Activated CD4-positive, alpha-beta T cell treated with anti-CD3 and anti-CD28 coated beads, Interleukin-2, amount 50 U/mL, for 48 hours (primary cell): Measurements from ENCODE around the gene CDSN.
"Not testable (repeated sequence)": the region's sequence is repeated elsewhere in the genome, so short reads cannot be mapped to it uniquely, and the experiment has no call there.

Experiments used
- DNase-seq, 2 experiments: peaks; one replicate each; pipeline ENCODE4 v3.0.0-alpha.2; 2020

CDSN gene, protein sequence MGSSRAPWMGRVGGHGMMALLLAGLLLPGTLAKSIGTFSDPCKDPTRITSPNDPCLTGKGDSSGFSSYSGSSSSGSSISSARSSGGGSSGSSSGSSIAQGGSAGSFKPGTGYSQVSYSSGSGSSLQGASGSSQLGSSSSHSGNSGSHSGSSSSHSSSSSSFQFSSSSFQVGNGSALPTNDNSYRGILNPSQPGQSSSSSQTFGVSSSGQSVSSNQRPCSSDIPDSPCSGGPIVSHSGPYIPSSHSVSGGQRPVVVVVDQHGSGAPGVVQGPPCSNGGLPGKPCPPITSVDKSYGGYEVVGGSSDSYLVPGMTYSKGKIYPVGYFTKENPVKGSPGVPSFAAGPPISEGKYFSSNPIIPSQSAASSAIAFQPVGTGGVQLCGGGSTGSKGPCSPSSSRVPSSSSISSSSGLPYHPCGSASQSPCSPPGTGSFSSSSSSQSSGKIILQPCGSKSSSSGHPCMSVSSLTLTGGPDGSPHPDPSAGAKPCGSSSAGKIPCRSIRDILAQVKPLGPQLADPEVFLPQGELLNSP

DNA sequence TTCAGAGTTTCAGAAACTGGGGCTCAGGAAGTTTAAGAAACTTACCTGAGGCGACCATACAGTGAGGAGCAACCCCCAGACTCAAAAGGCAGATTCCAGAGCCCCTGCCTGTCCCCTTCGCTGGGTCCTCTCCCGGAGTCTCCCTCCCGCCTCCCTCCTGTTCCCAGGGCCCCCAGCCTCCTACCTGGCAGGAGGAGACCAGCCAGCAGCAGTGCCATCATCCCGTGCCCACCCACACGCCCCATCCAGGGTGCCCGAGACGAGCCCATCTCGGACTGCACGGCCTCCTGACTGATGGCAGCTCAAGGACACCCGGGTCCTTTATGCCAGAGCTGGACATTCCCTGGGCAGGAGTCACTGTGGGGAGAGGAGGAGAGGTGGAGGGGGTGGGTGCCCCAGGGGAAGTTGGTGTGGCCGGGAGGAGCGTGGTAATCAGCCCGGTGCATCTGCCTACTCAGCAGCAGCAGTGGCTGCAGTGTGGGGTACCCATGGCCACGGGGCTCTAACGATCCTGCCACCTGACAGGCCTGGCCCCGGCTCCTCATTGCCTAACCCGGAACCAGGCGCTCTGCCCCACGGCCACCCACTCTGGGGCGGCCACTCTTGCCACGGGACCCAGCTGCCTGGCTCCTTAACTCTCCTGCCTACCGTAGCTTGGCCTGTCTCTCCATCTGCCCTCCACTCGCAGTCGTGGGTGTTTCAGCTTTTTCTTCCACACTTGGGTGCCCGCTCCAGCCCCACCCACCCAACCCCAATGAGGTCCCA is at the start of gene CDSN:
Gene CDSN (minus strand): TSS at position 296 of the 765 bp plus-strand sequence. CDS start 27 bp downstream, at position 269.
- no peak for DNase-seq

DNA sequence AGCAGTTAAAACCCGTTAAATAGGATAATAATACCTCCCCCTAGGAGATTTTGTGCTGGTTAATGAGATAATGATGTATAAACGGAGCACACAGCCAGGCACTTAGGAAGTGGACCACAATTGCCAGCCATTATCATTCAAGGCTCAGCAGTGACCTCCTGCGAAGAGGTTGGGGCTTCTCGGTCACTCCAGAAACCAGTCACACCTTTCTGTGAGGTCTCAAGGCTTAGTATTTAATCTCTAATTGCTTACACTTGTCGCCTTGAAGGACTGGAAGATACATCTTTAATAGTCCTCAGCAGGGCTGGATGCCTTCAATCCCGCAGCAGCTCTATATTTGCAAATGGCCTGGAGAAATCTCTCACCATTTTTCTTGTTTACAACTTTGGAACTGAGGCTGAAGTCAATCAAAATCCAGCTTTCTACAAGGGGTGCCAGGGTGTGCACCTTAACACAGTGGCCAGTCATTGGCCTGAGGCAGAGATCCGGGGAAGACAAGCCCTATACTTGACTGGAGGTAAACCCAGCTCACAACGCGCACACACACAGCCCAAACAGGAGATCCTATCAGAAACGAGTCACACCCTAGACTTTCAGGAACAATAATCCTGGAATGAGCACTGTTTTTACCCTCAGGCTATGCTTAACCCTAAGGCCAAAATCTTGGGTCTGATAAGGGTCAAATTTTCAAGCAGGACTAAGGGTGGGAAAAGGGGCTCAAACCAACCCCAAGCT is 49.0 kb upstream of the CDSN start:
- DNase-seq = no peak

DNA sequence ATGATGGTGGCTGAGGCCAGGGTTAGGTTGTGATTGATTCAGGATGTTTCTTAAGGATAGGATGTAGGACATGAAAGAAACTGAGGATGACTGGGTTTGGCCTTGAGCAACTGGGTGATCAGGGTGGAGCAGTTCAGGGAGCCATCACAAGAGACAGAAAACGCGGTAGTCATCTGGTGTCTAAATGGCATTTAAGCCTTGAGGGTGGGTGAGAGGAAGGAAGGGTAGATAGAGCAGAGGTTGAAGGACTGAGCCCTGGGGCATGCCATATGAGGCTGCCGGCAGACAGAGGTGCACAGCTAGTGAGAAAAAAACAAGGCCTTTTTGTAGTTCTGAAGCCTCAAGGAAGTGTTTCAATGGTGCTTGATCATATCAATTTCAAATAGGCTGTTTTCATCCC is 48.4 kb upstream of the CDSN start:
- no peak for DNase-seq

DNA sequence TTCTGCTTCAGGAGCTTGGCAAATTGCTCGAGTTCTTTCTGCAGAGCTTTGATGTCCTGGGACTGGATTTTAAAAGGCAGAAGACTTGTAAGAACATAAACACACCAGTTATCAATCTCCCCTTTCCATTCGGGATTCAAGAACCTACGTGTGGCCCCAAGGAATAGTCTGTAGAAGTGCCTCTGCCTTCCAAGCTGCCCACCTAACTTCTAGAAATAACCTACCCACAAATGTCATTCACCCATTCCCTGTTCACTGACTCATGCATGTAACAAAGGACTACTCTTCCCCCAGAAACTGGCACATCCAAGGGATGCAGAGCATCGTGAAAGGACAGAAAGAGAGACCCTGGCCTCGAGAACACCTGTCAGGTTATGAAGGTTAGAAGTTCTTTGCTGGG is 45.7 kb upstream of the CDSN start:
- DNase-seq = no peak

DNA sequence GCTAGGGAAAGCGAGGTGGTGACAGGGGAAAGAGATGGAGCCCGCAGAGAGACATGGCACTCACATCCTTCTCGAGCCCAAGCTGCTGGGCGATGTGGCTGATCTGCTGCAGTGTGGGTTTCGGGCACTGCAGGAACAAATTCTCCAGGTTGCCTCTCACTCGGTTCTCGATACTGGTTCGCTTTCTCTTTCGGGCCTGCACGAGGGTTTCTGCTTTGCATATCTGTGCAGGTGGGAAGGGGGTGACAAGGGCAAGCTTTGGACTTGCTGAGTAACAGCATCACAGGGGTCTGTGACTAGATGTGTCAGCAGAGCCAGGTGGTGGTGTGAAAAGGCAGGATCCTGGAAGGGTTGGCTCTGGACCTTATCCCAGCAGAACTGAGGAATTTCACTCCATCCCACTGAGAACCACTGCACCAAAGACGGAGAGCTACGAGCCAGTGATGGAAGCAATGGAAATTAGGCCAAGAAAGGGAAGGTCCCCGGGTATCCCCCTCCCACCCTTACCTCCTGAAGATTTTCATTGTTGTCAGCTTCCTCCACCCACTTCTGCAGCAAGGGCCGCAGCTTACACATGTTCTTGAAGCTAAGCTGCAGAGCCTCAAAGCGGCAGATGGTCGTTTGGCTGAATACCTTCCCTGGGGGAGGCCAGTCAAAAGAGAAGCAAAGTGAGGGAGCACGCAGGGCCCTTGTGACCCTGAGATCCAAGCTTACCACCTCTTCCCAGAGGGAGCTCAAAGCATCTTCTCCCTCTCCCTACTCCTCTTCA is 45.0 kb upstream of the CDSN start:
- DNase-seq = peak; percentile 11 to 33

DNA sequence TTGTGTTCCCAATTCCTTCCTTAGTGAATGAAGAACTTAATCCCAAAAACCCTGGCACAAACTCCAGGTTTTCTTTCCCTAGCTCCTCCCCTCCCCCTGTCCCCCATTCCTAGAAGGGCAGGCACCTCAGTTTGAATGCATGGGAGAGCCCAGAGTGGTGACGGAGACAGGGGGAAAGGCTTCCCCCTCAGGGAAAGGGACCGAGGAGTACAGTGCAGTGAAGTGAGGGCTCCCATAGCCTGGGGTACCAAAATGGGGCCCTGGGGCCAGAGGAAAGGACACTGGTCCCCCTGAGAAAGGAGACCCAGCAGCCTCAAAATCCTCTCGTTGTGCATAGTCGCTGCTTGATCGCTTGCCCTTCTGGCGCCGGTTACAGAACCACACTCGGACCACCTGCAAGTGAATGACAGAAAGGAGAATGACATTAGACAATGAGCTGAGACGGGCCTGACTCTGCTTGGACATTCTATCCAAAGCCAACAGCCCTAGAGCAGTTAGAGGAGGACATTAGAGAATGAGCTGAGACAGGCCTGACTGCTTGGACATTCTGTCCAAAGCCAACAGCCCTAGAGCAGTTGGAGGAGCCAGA is 44.3 kb upstream of the CDSN start:
- DNase-seq = not testable (repeated sequence)

DNA sequence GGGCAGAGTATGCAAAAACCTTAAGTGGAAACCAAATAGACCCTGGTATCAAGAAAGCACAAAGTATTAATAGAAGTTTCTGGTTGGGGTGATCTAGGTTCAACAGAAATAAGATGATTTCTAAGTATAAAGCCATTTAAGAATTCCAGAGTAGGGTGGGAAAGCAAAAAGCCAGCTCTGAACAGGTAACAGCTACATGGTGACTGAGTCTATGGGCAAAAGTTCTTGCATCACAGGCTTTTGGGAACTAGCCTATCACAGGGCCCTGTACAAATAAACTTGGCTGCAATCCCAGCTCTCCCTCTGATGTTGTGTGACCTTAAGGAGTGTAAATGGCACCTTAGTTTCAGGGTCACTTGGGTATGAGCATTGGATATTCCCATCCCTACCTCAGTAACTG is 43.7 kb upstream of the CDSN start:
- DNase-seq = no peak

DNA sequence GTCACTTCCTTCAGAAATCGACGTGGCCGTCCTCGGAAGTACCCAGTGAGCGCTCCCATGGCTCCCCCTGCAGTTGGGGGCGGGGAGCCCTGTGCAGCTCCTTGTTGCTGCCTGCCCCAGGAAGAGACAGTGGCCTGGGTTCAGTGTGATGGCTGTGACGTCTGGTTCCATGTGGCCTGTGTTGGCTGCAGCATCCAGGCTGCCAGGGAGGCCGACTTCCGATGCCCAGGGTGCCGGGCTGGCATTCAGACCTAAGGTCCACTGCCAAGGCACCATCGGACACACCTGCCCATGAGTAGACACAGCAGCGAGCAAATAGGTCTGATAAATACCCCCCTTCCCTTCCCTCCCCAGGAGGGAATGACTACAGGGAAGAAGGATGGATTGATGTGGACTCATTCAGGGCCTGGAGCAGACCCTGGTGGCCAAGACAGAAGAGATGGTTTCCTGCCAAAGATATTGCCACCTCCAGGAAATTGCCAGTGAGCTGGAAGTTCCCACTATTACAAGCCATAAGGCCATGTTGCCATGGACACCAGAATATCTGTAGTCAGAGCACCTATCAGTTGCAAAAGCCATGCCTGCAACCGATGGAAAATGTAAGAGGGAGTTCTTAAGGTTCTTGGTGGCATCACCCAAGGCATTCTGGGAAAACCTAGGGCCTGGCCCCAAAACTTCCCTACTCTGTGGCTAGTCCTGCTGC is 42.4 kb upstream of the CDSN start:
- DNase-seq = no peak

DNA sequence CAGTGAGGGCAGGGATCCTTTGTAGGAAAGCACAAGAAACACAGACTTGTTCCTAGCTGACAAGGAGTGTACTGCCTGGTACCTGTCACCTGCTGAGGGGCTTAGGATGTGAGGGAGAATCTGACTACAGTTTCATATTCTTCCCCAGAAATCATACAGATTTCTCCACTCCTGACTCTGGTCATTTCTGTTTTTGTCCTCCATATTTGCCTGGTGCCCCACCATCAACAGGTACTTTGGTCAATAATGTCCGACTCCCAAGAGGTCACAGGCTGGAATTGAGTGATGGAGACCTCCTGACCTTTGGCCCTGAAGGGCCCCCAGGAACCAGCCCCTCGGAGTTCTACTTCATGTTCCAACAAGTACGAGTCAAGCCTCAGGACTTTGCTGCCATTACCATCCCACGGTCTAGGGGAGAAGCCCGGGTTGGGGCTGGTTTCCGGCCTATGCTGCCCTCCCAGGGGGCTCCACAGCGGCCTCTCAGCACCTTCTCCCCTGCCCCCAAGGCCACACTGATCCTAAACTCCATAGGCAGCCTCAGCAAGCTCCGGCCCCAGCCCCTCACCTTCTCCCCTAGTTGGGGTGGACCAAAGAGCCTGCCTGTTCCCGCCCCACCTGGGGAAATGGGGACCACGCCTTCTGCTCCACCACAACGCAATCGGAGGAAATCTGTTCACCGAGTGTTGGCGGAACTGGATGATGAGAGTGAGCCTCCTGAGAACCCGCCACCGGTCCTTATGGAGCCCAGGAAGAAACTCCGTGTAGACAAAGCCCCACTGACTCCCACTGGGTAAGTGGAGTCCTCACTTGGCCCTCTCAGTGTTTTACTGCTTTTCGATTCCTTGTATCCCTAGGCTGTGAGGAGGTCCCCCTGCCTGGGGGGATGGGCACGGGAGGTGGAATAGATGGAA is 41.2 kb upstream of the CDSN start:
- no peak for DNase-seq

DNA sequence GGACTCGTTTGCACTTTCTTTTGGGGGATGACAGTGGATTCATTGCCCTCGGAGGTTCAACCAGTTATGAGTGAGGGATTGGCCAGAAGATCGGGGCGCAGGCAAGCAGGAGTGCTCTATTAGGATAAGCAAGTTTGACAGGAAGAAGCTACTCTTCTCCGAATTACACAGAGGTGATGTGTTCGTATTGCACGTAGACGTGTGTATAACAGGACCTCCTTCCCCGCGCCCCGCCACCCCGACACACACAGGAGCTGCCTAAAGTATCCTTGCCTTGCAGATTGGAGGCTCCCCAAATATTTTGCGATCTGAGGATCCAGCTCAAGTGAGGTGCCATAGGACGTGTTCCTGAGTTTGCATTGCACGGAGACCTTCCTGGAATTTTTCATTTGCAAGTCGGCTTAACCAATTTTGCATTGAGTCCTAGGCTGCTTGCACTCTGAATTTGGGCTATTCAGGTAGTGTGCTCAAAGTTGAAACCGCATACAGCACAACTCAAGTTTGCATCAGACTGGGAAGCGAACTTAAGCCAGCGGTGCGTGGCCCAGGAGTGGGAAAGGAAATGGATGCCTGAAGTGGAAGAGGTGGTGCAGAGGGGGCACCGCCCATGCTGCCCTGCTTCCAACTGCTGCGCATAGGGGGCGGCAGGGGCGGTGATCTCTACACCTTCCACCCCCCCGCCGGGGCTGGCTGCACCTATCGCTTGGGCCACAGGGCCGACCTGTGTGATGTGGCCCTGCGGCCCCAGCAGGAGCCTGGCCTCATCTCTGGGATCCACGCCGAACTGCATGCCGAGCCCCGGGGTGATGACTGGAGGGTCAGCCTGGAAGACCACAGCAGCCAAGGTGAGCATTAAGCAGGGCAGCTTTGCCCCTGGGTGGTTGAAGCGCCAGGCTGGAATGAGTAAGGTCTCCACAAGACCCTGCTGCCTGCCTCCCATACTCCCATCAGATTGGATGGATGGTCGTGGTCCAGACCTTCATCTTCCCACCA is 38.9 kb upstream of the CDSN start:
- peak; percentile 38 to 40 for DNase-seq

DNA sequence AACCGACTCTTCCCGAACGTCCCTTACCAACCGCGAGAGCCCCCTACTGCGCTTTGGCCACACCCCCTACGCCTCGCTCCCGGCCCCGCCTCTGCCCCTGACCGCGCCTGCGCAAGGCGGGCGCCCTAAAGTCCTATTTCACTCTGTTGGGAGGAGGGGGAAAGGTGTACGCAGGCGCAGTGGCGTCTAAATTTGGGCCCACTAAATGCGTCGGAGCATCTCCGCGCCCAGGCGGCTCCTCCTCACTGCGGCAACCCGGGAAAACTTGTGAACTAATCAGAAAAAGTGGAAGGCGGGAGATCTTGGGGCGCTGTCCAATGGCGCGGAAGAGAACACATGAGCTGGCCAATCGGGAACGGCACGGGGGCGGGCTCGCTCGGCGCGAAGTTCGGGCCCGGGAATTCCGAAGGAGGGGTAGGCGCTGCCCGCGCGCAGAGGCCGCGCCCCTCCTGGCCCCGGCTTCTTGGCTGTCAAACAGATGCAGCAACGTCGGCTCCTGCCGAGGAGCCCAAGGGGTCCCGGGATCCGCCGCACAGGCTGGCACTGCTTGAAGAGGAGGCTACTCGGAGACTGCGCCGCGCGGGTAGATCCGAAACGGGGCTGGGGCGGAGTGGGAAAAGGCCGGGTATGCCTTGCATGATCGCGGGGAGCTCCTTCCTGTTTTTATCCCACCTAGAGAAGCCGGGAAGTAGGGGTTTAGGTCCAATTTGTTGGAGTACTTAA is 38.1 kb upstream of the CDSN start, which contains the start of gene TCF19:
Gene TCF19 (plus strand): TSS at position 450 of the 723 bp plus-strand sequence. CDS start 881 bp downstream, outside the sequence.
- peak; percentile 99 for DNase-seq

DNA sequence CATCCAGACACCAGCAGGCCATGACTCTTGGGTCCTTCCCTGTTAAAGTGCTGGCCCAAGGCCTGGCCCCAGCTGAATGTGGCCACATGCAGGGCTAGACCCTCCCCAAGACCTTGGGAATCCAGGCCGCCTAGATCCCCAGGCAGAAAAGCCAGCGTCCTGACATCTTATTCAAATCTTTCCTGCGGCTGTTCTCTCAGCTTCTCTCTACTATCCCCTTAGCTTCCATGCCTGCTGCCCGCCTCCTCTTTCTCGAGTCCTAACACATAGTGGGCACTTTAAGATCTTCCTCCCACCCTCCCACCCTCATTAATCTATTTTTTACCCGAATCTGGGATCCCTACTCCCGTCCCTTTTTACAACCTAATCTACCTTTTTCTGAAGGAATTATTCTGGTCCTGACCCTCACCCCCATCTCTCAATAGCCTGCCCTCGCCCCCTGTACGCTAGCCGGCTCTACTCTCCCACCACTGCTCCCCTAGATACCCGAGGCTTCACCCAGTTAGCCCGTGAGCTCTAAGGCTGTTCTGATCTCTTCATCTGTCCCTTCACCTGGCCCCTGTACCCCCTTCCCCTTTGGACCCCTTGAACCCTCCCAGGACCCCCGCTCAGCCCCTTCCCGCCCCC is 37.4 kb upstream of the CDSN start, which contains the start of gene CCHCR1:
Gene CCHCR1 (minus strand): TSS at position 290 of the 627 bp plus-strand sequence. CDS start 202 bp downstream, at position 88.
- DNase-seq = no peak

DNA sequence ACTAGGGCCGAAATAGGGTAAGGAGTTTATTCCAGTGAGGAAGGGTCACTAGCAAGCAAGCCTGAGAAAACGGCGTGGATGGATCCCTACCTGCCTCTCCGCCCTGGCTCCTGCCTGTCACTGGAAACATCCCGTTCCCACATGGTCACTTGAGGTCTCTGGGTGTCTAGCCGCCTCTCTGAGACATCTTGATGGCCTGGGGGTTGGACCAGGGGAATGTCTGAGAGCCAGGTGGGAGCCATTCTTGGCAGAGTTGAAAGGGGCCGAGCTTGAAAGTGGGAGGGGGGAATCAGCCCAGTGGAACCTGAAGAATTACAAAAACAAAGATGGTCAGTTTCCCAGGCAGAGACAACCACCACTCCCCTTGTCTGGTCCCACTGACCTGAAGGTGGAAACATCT is 36.4 kb upstream of the CDSN start:
- no peak for DNase-seq

DNA sequence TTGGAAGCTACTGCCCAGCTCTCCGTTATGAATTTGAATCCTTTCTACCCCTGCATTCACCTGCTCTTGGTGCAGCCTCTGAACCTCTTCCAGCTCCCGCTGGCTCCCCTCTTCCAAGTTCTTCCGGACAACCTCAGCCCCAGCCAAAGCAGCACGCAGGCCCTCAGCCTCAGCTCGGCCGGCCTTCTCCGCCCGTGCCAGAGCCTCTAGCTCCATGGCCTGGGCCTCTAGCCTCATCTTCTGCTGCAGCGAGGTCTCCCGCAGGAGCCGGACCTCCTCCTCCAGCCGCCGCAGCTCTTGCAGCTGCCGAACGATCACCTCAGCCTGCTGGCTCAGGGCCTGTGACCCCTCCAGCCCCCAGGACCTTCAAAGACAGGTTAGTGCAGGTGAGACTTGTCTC is 34.2 kb upstream of the CDSN start:
- no peak for DNase-seq

DNA sequence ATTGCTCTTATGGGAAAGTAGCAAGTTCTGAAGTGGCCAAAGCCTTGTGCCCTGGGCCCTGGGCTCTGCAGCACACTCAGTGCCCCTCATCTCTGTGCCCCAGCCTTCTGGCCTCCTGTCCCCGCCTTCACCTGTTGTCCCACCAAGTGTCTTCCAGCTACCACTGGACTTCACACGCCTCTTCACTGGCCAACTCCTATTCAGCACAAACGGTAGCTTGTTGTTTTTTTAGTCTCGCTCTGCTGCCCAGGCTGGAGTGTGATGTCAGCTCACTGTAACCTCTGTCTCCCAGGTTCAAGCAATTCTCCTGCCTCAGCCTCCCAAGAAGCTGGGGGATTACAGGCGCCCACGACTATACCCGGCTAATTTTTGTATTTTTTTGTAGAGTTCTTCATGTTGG is 32.5 kb upstream of the CDSN start:
- DNase-seq = no peak

DNA sequence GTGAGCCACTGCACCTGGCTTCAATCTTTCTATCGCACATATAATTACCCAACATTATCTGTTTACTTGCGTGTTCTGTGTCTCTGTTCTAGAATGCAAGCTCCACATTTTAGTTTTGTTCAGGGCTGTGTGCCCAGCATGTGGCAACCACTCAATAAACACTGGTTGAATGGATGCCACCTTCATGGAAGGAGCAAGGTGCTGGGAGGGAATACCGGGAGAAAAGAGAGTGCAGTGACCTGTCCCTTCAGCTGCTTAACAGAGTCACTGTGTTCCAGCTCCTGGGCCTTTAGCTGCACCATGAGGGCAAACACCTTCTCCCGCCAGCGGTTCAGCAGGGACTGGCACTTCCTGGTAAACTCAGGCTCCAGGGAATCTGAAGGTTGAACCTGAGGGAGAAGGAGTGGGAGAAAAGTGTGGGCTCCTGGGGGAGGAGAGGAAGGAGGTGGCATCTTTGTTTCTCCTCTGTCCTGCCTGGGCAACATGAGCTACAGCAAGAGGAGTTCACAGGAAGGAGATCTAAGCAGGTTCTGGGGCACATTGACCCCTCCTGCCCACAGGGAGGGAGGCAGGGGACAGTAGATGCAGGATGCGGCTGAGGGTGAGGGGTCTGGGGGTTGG is 29.7 kb upstream of the CDSN start:
- DNase-seq = no peak

DNA sequence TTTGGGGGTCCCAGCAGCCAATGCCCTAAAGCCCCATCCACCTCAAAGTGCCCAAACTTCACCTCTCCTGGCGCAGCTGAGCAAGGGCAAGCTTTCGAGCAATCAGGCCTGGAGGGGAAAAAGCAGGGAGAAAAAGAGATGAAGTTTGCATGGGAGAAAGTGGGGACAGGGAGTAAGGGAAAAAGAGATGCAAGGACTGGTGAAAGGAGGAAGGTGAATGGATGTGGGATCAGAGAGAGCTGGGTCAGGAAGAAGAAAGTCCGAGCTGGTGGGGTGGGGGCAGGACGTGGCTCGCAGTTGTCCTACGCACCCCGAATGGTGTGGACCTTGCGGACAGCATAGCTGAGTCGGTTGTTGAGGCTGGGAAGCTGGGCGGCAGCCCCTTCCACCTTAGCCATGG is 25.1 kb upstream of the CDSN start:
- no peak for DNase-seq
